H1 (cell line): Measurements from ENCODE around the gene DND1. TPM values are rescaled to one million over a fixed set of nuclear protein-coding genes. Genes with fewer than 3 reads are reported as not detected.

Source experiments
- KDM4A ChIP-seq: IDR thresholded peaks from one replicate; pipeline ENCODE4 v1.7.1; 2012; ENCODE audit warnings: low read depth, mild to moderate bottlenecking, moderate library complexity, low read length, inconsistent platforms; ENCODE audit not compliant: severe bottlenecking
- POU5F1 ChIP-seq: IDR thresholded peaks from 2 replicates; pipeline ENCODE4 v1.6.1; 2011; ENCODE audit warnings: low read depth, mild to moderate bottlenecking, low read length, moderate library complexity
- RBBP5 ChIP-seq: IDR thresholded peaks from 2 replicates; pipeline ENCODE4 v1.7.1; 2012; ENCODE audit warnings: low read depth, mild to moderate bottlenecking, inconsistent platforms, low read length, moderate library complexity, borderline replicate concordance
- SP4 ChIP-seq: IDR thresholded peaks from 2 replicates; pipeline ENCODE4 v1.6.1; 2012; ENCODE audit warnings: low read length, inconsistent platforms
- TCF12 ChIP-seq: IDR thresholded peaks from 2 replicates; pipeline ENCODE4 v1.6.1; 2011; ENCODE audit warnings: low read depth, mild to moderate bottlenecking, low read length
- polyA plus RNA-seq, 7 experiments: library from polyadenylated mRNA; depleted of rRNA in 3 of 7; stranded (reverse) in 5 of 7; unstranded in 2 of 7; fragments of >200 nt in 5 of 7; fragments of 200-250 nt in 2 of 7; gene quantifications; 1 replicate in 5 of 7; 2 replicates in 1 of 7; 4 replicates in 1 of 7; pipeline versions ENCODE4 v1.2.1 to v1.2.3, GENCODE V29; 2011 to 2013; ENCODE audit warnings: missing spikeins in 2 of 7, mixed read lengths in 2 of 7
- total RNA-seq: library from RNA; stranded (reverse); fragmentation: NEBNext Ultra II Directional; extraction: Animal tissue kit (Norgen Biotek cat#: 25700); gene quantifications from 2 replicates; pipeline ENCODE4 v1.2.1, GENCODE V29; 2021

DND1 gene
- total and polyA plus RNA-seq, 2 of the 8 experiments (the other 6 are each of a cell fraction or from before 2014, with no cell fraction given): 0.41 to 2.1 TPM

GRCh38 chr5:140707812-140708211, 34.4 kb upstream of the DND1 start (continued):
- TF ChIP-seq TCF12: no peak
- TF ChIP-seq POU5F1: no peak
- TF ChIP-seq RBBP5: no peak
- TF ChIP-seq KDM4A: no peak
- TF ChIP-seq SP4: no peak
- TF ChIP-seq, all 59 proteins: peak for 0
